Brain microvascular endothelial cell (primary cell): ENCODE measurements around the gene MTUS2.
A peak's percentile ranks its signal among the peaks of the same experiment; 100 is the strongest.

Source experiments
- DNase-seq: peaks from one replicate; pipeline ENCODE4 v3.0.0-alpha.2; 2020
- H3K27ac ChIP-seq: fragments of 250-450 bp; sonication (Bioruptor Pico); 2 replicates; pipeline ENCODE4 v1.5.1; 2020; ENCODE audit warnings: mild to moderate bottlenecking, moderate library complexity
- H3K27me3 ChIP-seq: fragments of 250-450 bp; sonication (Bioruptor Pico); replicated peaks from 2 replicates; pipeline ENCODE4 v1.5.1; 2020; ENCODE audit warnings: mild to moderate bottlenecking
- H3K36me3 ChIP-seq: fragments of 250-450 bp; sonication (Bioruptor Pico); replicated peaks from 2 replicates; pipeline ENCODE4 v1.5.1; 2020; ENCODE audit warnings: mild to moderate bottlenecking
- H3K4me3 ChIP-seq: 2 replicates; pipeline ENCODE4 v1.5.1; 2011; ENCODE audit warnings: low read depth, mild to moderate bottlenecking, control low read depth, low read length, moderate library complexity
- CTCF ChIP-seq: IDR thresholded peaks from 2 replicates; pipeline ENCODE4 v1.5.1; 2011; ENCODE audit warnings: low read depth, mild to moderate bottlenecking, moderate library complexity, low read length, control low read depth, inconsistent platforms; ENCODE audit errors: missing control alignments
- in situ Hi-C: cut with HindIII; loops from 2 replicates; pipeline ENCODE4 v1.10.0; 2017; ENCODE audit warnings: low sequenced_read_pairs, low pct_ligation_motif_present

The MTUS2 gene

GRCh38 chr13:28820099-28821051 is at the start of gene MTUS2:
MTUS2 (plus strand) TSS chr13:28820339.
- no peak within 1 kb of the TSS for H3K27ac ChIP-seq
- H3K4me3 ChIP-seq = peak within 1 kb of the TSS; percentile 35
- peaks cover 20% of the 10 kb centered on the region for H3K27me3 ChIP-seq
- TF ChIP-seq CTCF = no peak
- no peaks in the 10 kb centered on the region for H3K36me3 ChIP-seq
- in situ Hi-C loops = no loop called here
- DNase-seq = no peak

GRCh38 chr13:28778308-28779215 is 41.6 kb upstream of the MTUS2 start:
- DNase-seq = no peak
- no peak for TF ChIP-seq CTCF
- Histone ChIP-seq H3K36me3 (no peaks in the 10 kb centered on the region), H3K27ac (no peak overlapping the region), H3K4me3 (no peak overlapping the region), H3K27me3 (no peaks in the 10 kb centered on the region)
- in situ Hi-C loops = loop anchor here (25.0 kb wide), 1 partner anchor 91 kb away; no protein-coding TSS in a partner anchor

DNA sequence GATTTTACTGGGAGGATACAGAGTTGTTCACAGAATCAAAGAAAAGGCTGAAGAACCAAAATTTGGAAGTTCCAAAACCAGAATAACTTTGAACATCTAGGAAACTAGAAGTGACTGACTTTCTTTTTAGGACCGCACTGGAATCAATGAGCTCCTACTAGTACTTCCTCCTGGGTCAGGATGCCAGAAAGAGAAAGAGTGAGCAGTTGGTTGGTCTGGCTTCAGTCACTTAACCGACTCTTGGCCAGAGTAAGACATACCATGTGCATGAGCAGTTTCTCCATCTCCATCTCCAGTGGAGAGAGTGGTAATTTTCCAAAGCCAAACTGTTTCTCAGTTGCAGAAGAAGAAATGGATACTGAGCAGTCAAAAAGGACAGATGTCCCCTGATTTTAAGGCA is 27.1 kb upstream of the MTUS2 start:
- no peak for TF ChIP-seq CTCF
- Histone ChIP-seq H3K4me3 (no peak overlapping the region), H3K27ac (no peak overlapping the region), H3K36me3 (no peaks in the 10 kb centered on the region), H3K27me3 (peaks cover 2% of the 10 kb centered on the region)
- DNase-seq = peak; percentile 75
- in situ Hi-C loops = loop anchor here (25.0 kb wide), 1 partner anchor 106 kb away; no protein-coding TSS in a partner anchor

GRCh38 chr13:28794396-28794795 is 25.7 kb upstream of the MTUS2 start:
- no peak overlapping the region for H3K27ac ChIP-seq
- no peak overlapping the region for H3K4me3 ChIP-seq
- TF ChIP-seq CTCF = no peak
- in situ Hi-C loops = loop anchor here (25.0 kb wide), 1 partner anchor 107 kb away; no protein-coding TSS in a partner anchor
- DNase-seq = no peak
- H3K27me3 ChIP-seq = no peaks in the 10 kb centered on the region
- H3K36me3 ChIP-seq = no peaks in the 10 kb centered on the region

DNA sequence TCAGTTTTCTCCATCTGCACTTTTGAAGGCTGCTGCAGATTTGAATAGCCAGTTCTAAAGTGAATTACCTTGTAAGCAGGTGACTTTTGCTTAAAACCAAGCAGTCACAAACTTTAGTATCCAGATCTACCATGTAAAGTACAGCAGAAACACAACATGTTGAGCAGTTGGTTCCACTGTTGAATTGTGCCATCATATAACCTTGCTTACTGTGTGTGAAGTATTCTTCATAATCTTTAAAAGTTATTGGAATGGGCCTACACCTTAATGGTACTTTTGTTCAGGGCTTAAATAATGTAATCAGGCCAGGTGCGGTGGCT is 23.2 kb upstream of the MTUS2 start:
- no peak for DNase-seq
- Histone ChIP-seq H3K4me3 (no peak overlapping the region), H3K27ac (no peak overlapping the region), H3K27me3 (no peaks in the 10 kb centered on the region), H3K36me3 (no peaks in the 10 kb centered on the region)
- in situ Hi-C loops = loop anchor here (25.0 kb wide), 1 partner anchor 110 kb away; no protein-coding TSS in a partner anchor
- no peak for TF ChIP-seq CTCF
